ENCODE measurements around the gene PLEKHM2.

The PLEKHM2 gene

DNA sequence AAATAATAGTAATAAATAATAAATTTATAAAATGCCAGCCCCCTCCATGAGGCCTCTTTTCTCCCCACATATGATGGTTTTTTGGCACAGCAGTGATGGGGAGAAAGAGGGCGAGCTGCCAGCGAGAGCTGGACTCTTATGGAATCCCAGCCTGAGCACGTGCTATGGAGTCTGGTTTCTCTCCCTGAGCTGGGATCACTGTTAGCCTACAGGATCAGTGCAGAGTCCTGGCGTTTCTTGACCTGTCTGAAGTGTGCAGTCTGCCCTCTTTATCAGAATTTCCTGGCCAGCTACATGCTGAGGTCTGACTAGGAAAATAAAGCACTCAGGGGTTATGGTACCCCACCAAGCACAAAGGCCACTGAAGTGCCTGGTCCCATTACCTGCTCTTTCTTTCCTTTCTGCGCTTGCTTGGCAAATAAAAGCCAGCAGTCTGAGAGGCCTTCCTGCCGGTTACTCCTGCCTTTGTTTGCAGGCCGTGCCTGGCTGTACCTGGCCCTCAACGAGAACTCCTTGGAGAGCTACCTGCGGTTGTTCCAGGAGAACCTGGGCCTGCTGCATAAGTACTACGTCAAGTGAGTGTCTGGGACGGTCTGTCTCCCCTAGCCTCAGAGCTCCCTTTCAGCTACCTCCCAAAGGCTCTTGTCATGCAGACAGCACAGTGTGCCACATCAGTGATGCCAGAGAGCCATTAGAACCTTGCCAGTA is 33.5 kb downstream of the PLEKHM2 start:
- Histone ChIP-seq H4K91ac (ENCODE audit: low read depth, low read length, poor library complexity) (no peak overlapping the region), H3K23ac (ENCODE audit: low read depth, low read length, poor library complexity) (peak overlapping the region; percentile 91), H2BK120ac (ENCODE audit: low read depth, low read length) (no peak overlapping the region), H3K27me3 (ENCODE audit: control insufficient read depth in 3 of 3, insufficient read depth in 3 of 3, low read depth in 1 of 3, low read length in 3 of 3) (peaks cover 0 to 6% (median 0%) of the 10 kb centered on the region in 3 experiments), H3K4me3 (ENCODE audit: low read length in 2 of 2) (peak overlapping the region in 1 of 2 donors; percentile 30), H3K9me3 (replicated peaks in 1 of 2; ENCODE audit: control insufficient read depth in 2 of 2, insufficient read depth in 1 of 2, low read depth in 1 of 2, low read length in 2 of 2) (no peaks in the 10 kb centered on the region), H3K4ac (ENCODE audit: low read length) (no peak overlapping the region), H3K18ac (ENCODE audit: low read length) (peak overlapping the region; percentile 48), H3K36me3 (replicated peaks in 1 of 2; ENCODE audit: control insufficient read depth in 2 of 2, insufficient read depth in 2 of 2, low read length in 2 of 2) (peaks cover 41 to 63% of the 10 kb centered on the region in 2 donors), H3K79me1 (ENCODE audit: low read depth, low read length) (peaks cover 5% of the 10 kb centered on the region), H3K4me2 (ENCODE audit: insufficient read depth, low read length, poor library complexity, severe bottlenecking) (no peak overlapping the region), H2BK12ac (ENCODE audit: low read length) (no peak overlapping the region), H4K8ac (ENCODE audit: low read depth, low read length) (no peak overlapping the region), H2AK5ac (ENCODE audit: low read depth, low read length) (no peak overlapping the region), H2BK15ac (ENCODE audit: low read length) (no peak overlapping the region), H3K27ac (replicated peaks; ENCODE audit: low read length) (no peak overlapping the region), H3K14ac (ENCODE audit: low read length) (no peak overlapping the region), H2BK5ac (ENCODE audit: low read length) (peak overlapping the region; percentile 75), H3K4me1 (ENCODE audit: control insufficient read depth in 2 of 2, insufficient read depth in 1 of 2, low read depth in 1 of 2, low read length in 2 of 2) (no peaks in the 10 kb centered on the region), H2AFZ (ENCODE audit: low read length) (no peak overlapping the region), H3K9ac (ENCODE audit: low read depth, low read length, poor library complexity) (no peak overlapping the region)
- no peak for DNase-seq (ENCODE audit: low spot score)
- WGBS, 2 donors (ENCODE audit: extremely low coverage in 2 of 2, insufficient read length in 2 of 2, insufficient replicate concordance in 1 of 2): no CpG with 5 or more reads among the region's 11 CpGs

DNA sequence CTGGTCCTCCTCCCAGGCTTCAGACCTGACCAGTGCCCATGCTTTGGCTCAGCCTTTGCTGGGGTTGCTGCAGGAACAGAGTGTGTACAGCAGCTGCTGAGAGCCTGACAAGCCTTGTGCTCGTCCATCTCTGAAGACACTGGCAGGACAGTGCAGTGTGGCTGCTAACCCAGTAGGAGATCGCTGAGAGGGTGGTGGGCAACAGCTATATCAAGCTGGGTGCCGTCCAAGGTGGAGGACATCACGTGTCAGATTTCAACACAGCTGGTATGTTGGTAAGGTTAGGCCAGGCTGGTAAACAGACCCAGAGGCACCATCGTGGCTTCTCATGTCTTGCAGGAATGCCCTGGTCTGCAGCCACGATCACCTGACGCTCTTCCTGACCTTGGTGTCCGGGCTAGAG is 34.1 kb downstream of the PLEKHM2 start:
- Histone ChIP-seq H3K9me3 (replicated peaks in 1 of 2; ENCODE audit: control insufficient read depth in 2 of 2, insufficient read depth in 1 of 2, low read depth in 1 of 2, low read length in 2 of 2) (no peaks in the 10 kb centered on the region), H2AFZ (ENCODE audit: low read length) (no peak overlapping the region), H2BK12ac (ENCODE audit: low read length) (no peak overlapping the region), H4K8ac (ENCODE audit: low read depth, low read length) (no peak overlapping the region), H3K27me3 (ENCODE audit: control insufficient read depth in 3 of 3, insufficient read depth in 3 of 3, low read depth in 1 of 3, low read length in 3 of 3) (peaks cover 0 to 6% (median 0%) of the 10 kb centered on the region in 3 experiments), H3K4me2 (ENCODE audit: insufficient read depth, low read length, poor library complexity, severe bottlenecking) (no peak overlapping the region), H3K9ac (ENCODE audit: low read depth, low read length, poor library complexity) (no peak overlapping the region), H2AK5ac (ENCODE audit: low read depth, low read length) (no peak overlapping the region), H3K27ac (replicated peaks; ENCODE audit: low read length) (no peak overlapping the region), H2BK120ac (ENCODE audit: low read depth, low read length) (no peak overlapping the region), H3K79me1 (ENCODE audit: low read depth, low read length) (peaks cover 5% of the 10 kb centered on the region), H3K4ac (ENCODE audit: low read length) (no peak overlapping the region), H3K4me3 (ENCODE audit: low read length in 2 of 2) (no peak overlapping the region), H3K4me1 (ENCODE audit: control insufficient read depth in 2 of 2, insufficient read depth in 1 of 2, low read depth in 1 of 2, low read length in 2 of 2) (no peaks in the 10 kb centered on the region), H3K18ac (ENCODE audit: low read length) (peak overlapping the region; percentile 48), H2BK5ac (ENCODE audit: low read length) (peak overlapping the region; percentile 75), H3K14ac (ENCODE audit: low read length) (peak overlapping the region; percentile 56), H3K23ac (ENCODE audit: low read depth, low read length, poor library complexity) (peak overlapping the region; percentile 91), H2BK15ac (ENCODE audit: low read length) (no peak overlapping the region), H4K91ac (ENCODE audit: low read depth, low read length, poor library complexity) (no peak overlapping the region), H3K36me3 (replicated peaks in 1 of 2; ENCODE audit: control insufficient read depth in 2 of 2, insufficient read depth in 2 of 2, low read length in 2 of 2) (peaks cover 45 to 68% of the 10 kb centered on the region in 2 donors)
- DNase-seq (ENCODE audit: low spot score): no peak
- WGBS, 2 donors (ENCODE audit: extremely low coverage in 2 of 2, insufficient read length in 2 of 2, insufficient replicate concordance in 1 of 2): no CpG with 5 or more reads among the region's 8 CpGs

DNA sequence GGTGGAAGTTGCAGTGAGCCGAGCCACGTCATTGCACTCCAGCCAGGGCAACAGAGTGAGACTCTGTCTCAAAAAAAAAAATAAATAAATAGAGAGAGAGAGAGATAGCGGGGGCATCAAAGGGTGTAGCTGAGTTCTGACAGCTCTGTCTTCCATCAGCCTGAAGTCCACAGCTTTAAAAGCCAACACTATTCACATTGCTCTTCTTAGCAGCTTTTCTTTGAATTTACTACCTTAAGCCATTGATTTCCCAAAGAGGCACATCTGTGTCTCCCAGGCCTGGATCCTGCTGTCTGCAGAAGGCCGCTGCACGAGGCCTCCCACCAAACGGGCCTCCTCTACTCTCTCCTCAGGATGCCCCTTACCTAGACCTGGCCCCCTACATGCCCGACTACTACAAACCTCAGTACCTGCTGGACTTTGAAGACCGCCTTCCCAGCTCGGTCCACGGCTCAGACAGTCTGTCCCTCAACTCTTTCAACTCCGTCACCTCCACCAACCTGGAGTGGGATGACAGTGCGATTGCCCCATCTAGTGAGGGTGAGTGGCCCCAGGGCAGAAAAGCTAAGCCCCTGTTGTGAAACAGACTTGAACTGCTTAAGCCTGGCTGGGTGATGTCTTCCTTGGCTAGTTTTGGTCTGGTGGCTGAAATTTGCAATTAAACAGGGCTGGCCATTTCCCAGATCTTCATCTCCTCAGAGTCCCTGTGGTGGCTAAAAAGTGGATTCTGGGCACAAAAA is 35.4 kb downstream of the PLEKHM2 start:
- Histone ChIP-seq H2BK5ac (ENCODE audit: low read length) (no peak overlapping the region), H3K9me3 (replicated peaks in 1 of 2; ENCODE audit: control insufficient read depth in 2 of 2, insufficient read depth in 1 of 2, low read depth in 1 of 2, low read length in 2 of 2) (no peaks in the 10 kb centered on the region), H3K4me1 (ENCODE audit: control insufficient read depth in 2 of 2, insufficient read depth in 1 of 2, low read depth in 1 of 2, low read length in 2 of 2) (no peaks in the 10 kb centered on the region), H3K23ac (ENCODE audit: low read depth, low read length, poor library complexity) (no peak overlapping the region), H3K79me1 (ENCODE audit: low read depth, low read length) (peaks cover 7% of the 10 kb centered on the region), H3K27ac (replicated peaks; ENCODE audit: low read length) (no peak overlapping the region), H2BK15ac (ENCODE audit: low read length) (no peak overlapping the region), H2BK12ac (ENCODE audit: low read length) (no peak overlapping the region), H3K4me3 (ENCODE audit: low read length in 2 of 2) (no peak overlapping the region), H2AK5ac (ENCODE audit: low read depth, low read length) (no peak overlapping the region), H2AFZ (ENCODE audit: low read length) (no peak overlapping the region), H2BK120ac (ENCODE audit: low read depth, low read length) (no peak overlapping the region), H3K14ac (ENCODE audit: low read length) (no peak overlapping the region), H4K8ac (ENCODE audit: low read depth, low read length) (no peak overlapping the region), H4K91ac (ENCODE audit: low read depth, low read length, poor library complexity) (no peak overlapping the region), H3K4me2 (ENCODE audit: insufficient read depth, low read length, poor library complexity, severe bottlenecking) (no peak overlapping the region), H3K9ac (ENCODE audit: low read depth, low read length, poor library complexity) (no peak overlapping the region), H3K4ac (ENCODE audit: low read length) (no peak overlapping the region), H3K27me3 (ENCODE audit: control insufficient read depth in 3 of 3, insufficient read depth in 3 of 3, low read depth in 1 of 3, low read length in 3 of 3) (peaks cover 0 to 6% (median 0%) of the 10 kb centered on the region in 3 experiments), H3K36me3 (replicated peaks in 1 of 2; ENCODE audit: control insufficient read depth in 2 of 2, insufficient read depth in 2 of 2, low read length in 2 of 2) (peaks cover 45 to 74% of the 10 kb centered on the region in 2 donors), H3K18ac (ENCODE audit: low read length) (no peak overlapping the region)
- no peak for DNase-seq (ENCODE audit: low spot score)
- WGBS, 2 donors (ENCODE audit: extremely low coverage in 2 of 2, insufficient read length in 2 of 2, insufficient replicate concordance in 1 of 2): no CpG with 5 or more reads among the region's 12 CpGs

DNA sequence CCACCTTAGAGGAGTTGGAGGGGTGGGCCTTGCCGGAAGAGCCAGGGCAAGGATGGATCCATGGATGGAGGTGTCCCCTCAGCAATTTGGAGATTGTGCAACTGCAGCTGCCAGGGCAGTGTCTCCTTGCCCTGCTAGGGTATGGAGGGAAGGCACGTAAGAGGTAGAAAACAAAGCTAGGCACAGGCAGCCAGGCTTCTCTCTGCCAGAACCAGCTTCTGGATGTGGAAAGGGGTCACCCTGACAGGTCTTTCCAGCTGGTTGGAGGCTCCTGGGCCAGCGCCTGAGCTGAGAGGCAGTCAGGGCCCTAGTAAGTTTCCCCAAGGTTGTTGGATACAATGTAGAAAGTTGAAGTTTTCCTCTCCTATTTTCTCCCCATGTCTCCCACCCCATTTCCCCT is 36.7 kb downstream of the PLEKHM2 start:
- H2AK5ac ChIP-seq (ENCODE audit: low read depth, low read length): no peak overlapping the region
- peak overlapping the region; percentile 66 for H2BK5ac ChIP-seq (ENCODE audit: low read length)
- no peak overlapping the region for H3K4me2 ChIP-seq (ENCODE audit: insufficient read depth, low read length, poor library complexity, severe bottlenecking)
- no peak overlapping the region for H3K9ac ChIP-seq (ENCODE audit: low read depth, low read length, poor library complexity)
- no peak overlapping the region for H3K4me3 ChIP-seq (ENCODE audit: low read length in 2 of 2)
- DNase-seq (ENCODE audit: low spot score): no peak
- no peak overlapping the region for H2AFZ ChIP-seq (ENCODE audit: low read length)
- H3K23ac ChIP-seq (ENCODE audit: low read depth, low read length, poor library complexity): no peak overlapping the region
- H3K9me3 ChIP-seq (replicated peaks in 1 of 2; ENCODE audit: control insufficient read depth in 2 of 2, insufficient read depth in 1 of 2, low read depth in 1 of 2, low read length in 2 of 2): no peaks in the 10 kb centered on the region
- no peak overlapping the region for H4K8ac ChIP-seq (ENCODE audit: low read depth, low read length)
- no peaks in the 10 kb centered on the region for H3K4me1 ChIP-seq (ENCODE audit: control insufficient read depth in 2 of 2, insufficient read depth in 1 of 2, low read depth in 1 of 2, low read length in 2 of 2)
- no peak overlapping the region for H3K27ac ChIP-seq (replicated peaks; ENCODE audit: low read length)
- peaks cover 47 to 82% of the 10 kb centered on the region in 2 donors for H3K36me3 ChIP-seq (replicated peaks in 1 of 2; ENCODE audit: control insufficient read depth in 2 of 2, insufficient read depth in 2 of 2, low read length in 2 of 2)
- H3K18ac ChIP-seq (ENCODE audit: low read length): no peak overlapping the region
- H3K79me1 ChIP-seq (ENCODE audit: low read depth, low read length): peaks cover 6% of the 10 kb centered on the region
- peaks cover 0 to 6% (median 0%) of the 10 kb centered on the region in 3 experiments for H3K27me3 ChIP-seq (ENCODE audit: control insufficient read depth in 3 of 3, insufficient read depth in 3 of 3, low read depth in 1 of 3, low read length in 3 of 3)
- no peak overlapping the region for H2BK15ac ChIP-seq (ENCODE audit: low read length)
- no CpG with 5 or more reads among the region's 3 CpGs for WGBS, 2 donors (ENCODE audit: extremely low coverage in 2 of 2, insufficient read length in 2 of 2, insufficient replicate concordance in 1 of 2)
- H3K14ac ChIP-seq (ENCODE audit: low read length): peak overlapping the region; percentile 21
- no peak overlapping the region for H2BK12ac ChIP-seq (ENCODE audit: low read length)
- no peak overlapping the region for H4K91ac ChIP-seq (ENCODE audit: low read depth, low read length, poor library complexity)
- H2BK120ac ChIP-seq (ENCODE audit: low read depth, low read length): no peak overlapping the region
- H3K4ac ChIP-seq (ENCODE audit: low read length): no peak overlapping the region
